Stomach (tissue), 9 donors: Measurements from ENCODE around the gene WNK2. TPM values are rescaled to one million over a fixed set of nuclear protein-coding genes. Genes with fewer than 3 reads are reported as not detected.

Experiments
- DNase-seq, 2 donors: peaks; one replicate each; pipeline versions ENCODE4 v3.0.0 to v3.0.0-alpha.2; 2013 to 2019
- H3K27ac ChIP-seq, 5 donors: fragments of 200-600 bp in 4 of 5; sonication (generic) in 4 of 5; one replicate each; pipeline ENCODE4 v1.5.1; 2013 to 2019; ENCODE audit warnings: mild to moderate bottlenecking in 1 of 5, moderate library complexity in 1 of 5
- H3K27me3 ChIP-seq, 3 donors: fragments of 200-600 bp; sonication (generic); one replicate each; pipeline ENCODE4 v1.5.1; 2017 to 2019; ENCODE audit warnings: mixed run types in 1 of 3
- H3K36me3 ChIP-seq, 4 donors: fragments of 200-600 bp; sonication (generic); 1 replicate in 3 of 4; 2 replicates in 1 of 4; pipeline ENCODE4 v1.5.1; 2016 to 2019
- H3K4me1 ChIP-seq, 4 donors: fragments of 200-600 bp; sonication (generic); one replicate each; pipeline ENCODE4 v1.5.1; 2016 to 2019
- H3K4me3 ChIP-seq, 4 donors: fragments of 200-600 bp; sonication (generic) in 3 of 4; one replicate each; pipeline ENCODE4 v1.5.1; 2016 to 2019; ENCODE audit warnings: mild to moderate bottlenecking in 1 of 4
- H3K9me3 ChIP-seq, 4 donors: fragments of 200-600 bp; sonication (generic); one replicate each; pipeline ENCODE4 v1.5.1; 2016 to 2019
- CTCF ChIP-seq, 7 experiments: fragments of 450-650 bp in 4 of 7; fragments of 200-600 bp in 3 of 7; sonication (generic) in 3 of 7; IDR thresholded peaks; one replicate each; pipeline ENCODE4 v1.5.1; 2016 to 2019; ENCODE audit warnings: antibody characterized with exemption in 7 of 7, control low read depth in 2 of 7, mild to moderate bottlenecking in 1 of 7
- EP300 ChIP-seq: sonication (generic); formaldehyde crosslinking; IDR thresholded peaks from one replicate; pipeline ENCODE4 v1.6.1; 2017; ENCODE audit warnings: antibody characterized with exemption
- POLR2A ChIP-seq, 4 donors: fragments of 450-650 bp; IDR thresholded peaks; one replicate each; pipeline ENCODE4 v1.6.1; 2016; ENCODE audit warnings: antibody characterized with exemption in 4 of 4, control low read depth in 2 of 4, mild to moderate bottlenecking in 1 of 4, moderate library complexity in 1 of 4
- POLR2AphosphoS5 ChIP-seq, 3 donors: sonication (generic); formaldehyde crosslinking; IDR thresholded peaks; one replicate each; pipeline ENCODE4 v1.6.1; 2016; ENCODE audit warnings: antibody characterized with exemption in 3 of 3
- WGBS, 5 donors: extraction: QIAGEN DNeasy Blood & Tissue Kit in 3 of 5; methylation state at CpG; one replicate each; pipeline versions ENCODE4 v1.1.5 to v1.1.7; 2013 to 2018; 5-methylcytosine and 5-hydroxymethylcytosine counted together
- intact Hi-C: fragments of 100-400 bp; cut with DNase I; formaldehyde crosslinking; loops from one replicate; pipeline ENCODE4 v1.15.1; 2023; ENCODE audit warnings: low total_unique reads
- polyA plus RNA-seq, 3 donors: library from polyadenylated mRNA; stranded (reverse); fragments of 200-250 nt; gene quantifications; one replicate each; pipeline ENCODE4 v1.2.3, GENCODE V29; 2013
- total RNA-seq, 5 donors: library from RNA; depleted of rRNA; stranded (reverse); fragments of >200 nt; gene quantifications; one replicate each; pipeline versions ENCODE4 v1.1.0 to v1.2.3, GENCODE V29; 2014 to 2016
- donor health status: healthy with polysubstance abuse.
- donor health status: Bipolar disorder and iron deficiency.
- donor health status: healthy.

The WNK2 gene
- total and polyA plus RNA-seq, 8 donors = 1.2 to 700 (median 15.9) TPM

- no peaks in the 10 kb centered on the region for H3K27me3 ChIP-seq
- H3K4me3 ChIP-seq = no peak overlapping the region
- 60 to 80% (median 73%) methylated on average over 4 to 11 of the region's 11 CpGs for WGBS, 5 donors
- intact Hi-C loops = no loop called here
- no peak overlapping the region for H3K27ac ChIP-seq
- peaks cover 22 to 41% (median 35%) of the 10 kb centered on the region in 4 donors for H3K4me1 ChIP-seq
- DNase-seq = no peak
- no peaks in the 10 kb centered on the region for H3K36me3 ChIP-seq
- TF ChIP-seq POLR2AphosphoS5 (IDR thresholded peaks at IDR 0.05) (no peak), POLR2A (IDR thresholded peaks at IDR 0.05) (no peak), EP300 (no peak), CTCF (IDR thresholded peaks at IDR 0.05) (no peak)
- no peaks in the 10 kb centered on the region for H3K9me3 ChIP-seq
Measured at GRCh38 chr9:93137362-93137761, 46.6 kb upstream of the WNK2 start.

- WGBS, 5 donors = 74 to 84% (median 79%) methylated on average over 7 of the region's 7 CpGs
- H3K9me3 ChIP-seq = no peaks in the 10 kb centered on the region
- no peak overlapping the region for H3K27ac ChIP-seq
- intact Hi-C loops = no loop called here
- H3K4me1 ChIP-seq = peaks cover 13 to 32% (median 26%) of the 10 kb centered on the region in 4 donors
- no peaks in the 10 kb centered on the region for H3K36me3 ChIP-seq
- peak in 1 of 2 donors; percentile 37 for DNase-seq
- no peaks in the 10 kb centered on the region for H3K27me3 ChIP-seq
- no peak overlapping the region for H3K4me3 ChIP-seq
- no peak for TF ChIP-seq EP300
- no peak for TF ChIP-seq CTCF (IDR thresholded peaks at IDR 0.05)
Measured at GRCh38 chr9:93138171-93138764, 45.7 kb upstream of the WNK2 start.

- TF ChIP-seq EP300 (no peak), CTCF (IDR thresholded peaks at IDR 0.05) (no peak), POLR2A (IDR thresholded peaks at IDR 0.05) (no peak), POLR2AphosphoS5 (IDR thresholded peaks at IDR 0.05) (no peak)
Measured at GRCh38 chr9:93139365-93140182, 44.4 kb upstream of the WNK2 start.

GRCh38 chr9:93141771-93142483 is 42.0 kb upstream of the WNK2 start:
- peaks cover 6 to 11% (median 7%) of the 10 kb centered on the region in 4 donors for H3K4me1 ChIP-seq
- H3K36me3 ChIP-seq = no peaks in the 10 kb centered on the region
- DNase-seq = no peak
- no peaks in the 10 kb centered on the region for H3K9me3 ChIP-seq
- H3K27ac ChIP-seq = peak overlapping the region in 1 of 5 donors; percentile 54
- TF ChIP-seq EP300 (no peak), POLR2AphosphoS5 (IDR thresholded peaks at IDR 0.05) (no peak), CTCF (IDR thresholded peaks at IDR 0.05) (no peak), POLR2A (IDR thresholded peaks at IDR 0.05) (no peak)
- WGBS, 5 donors = 65 to 76% (median 70%) methylated on average over 4 to 8 of the region's 8 CpGs
- no peaks in the 10 kb centered on the region for H3K27me3 ChIP-seq
- intact Hi-C loops = no loop called here
- no peak overlapping the region for H3K4me3 ChIP-seq

More at GRCh38 chr9:93139365-93140182, 44.4 kb upstream of the WNK2 start:
- Histone ChIP-seq H3K36me3 (no peaks in the 10 kb centered on the region), H3K4me1 (peaks cover 16 to 31% (median 26%) of the 10 kb centered on the region in 4 donors), H3K4me3 (no peak overlapping the region), H3K27me3 (no peaks in the 10 kb centered on the region), H3K27ac (no peak overlapping the region), H3K9me3 (no peaks in the 10 kb centered on the region)
- no peak for DNase-seq
- 84 to 90% (median 88%) methylated on average over 11 to 16 of the region's 16 CpGs for WGBS, 5 donors
- intact Hi-C loops = no loop called here
